ENCODE data around the gene TMPRSS6. TPM values are rescaled to one million over a fixed set of nuclear protein-coding genes. Genes with fewer than 3 reads are reported as not detected.

The TMPRSS6 gene
- total RNA-seq, 2 donors from 2014 or later: 0.33 to 0.52 TPM

DNA sequence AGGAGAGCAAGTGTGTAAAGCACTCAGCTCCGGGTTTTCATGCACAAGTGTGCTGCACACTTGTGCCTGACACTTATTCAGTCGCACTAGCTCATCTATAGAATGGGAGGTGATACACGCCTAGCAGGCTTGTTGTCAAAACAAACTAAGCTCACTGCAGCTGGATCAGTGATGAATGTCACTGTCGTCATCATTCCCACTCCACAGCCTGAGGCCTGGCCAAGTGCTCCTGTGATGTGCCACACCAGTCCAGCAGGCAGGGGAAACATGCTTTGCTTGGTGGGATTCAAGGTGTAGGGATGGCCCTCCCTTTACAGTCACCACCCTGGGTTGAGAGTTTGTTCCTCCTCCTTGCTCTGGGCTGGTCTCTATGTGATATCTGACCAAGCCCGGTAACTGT is 83.2 kb downstream of the TMPRSS6 start:
- intact Hi-C loops (cut with DNase I): no loop called here
- H3K27ac ChIP-seq: no peak overlapping the region
- no peak for DNase-seq
- 90 to 96% methylated on average over 5 of the region's 5 CpGs for WGBS, 2 donors
- no peaks in the 10 kb centered on the region for H3K9me3 ChIP-seq
- peaks cover 0 to 13% of the 10 kb centered on the region in 2 donors for H3K36me3 ChIP-seq (replicated peaks in 1 of 2; ENCODE audit: insufficient read depth in 1 of 2, low read depth in 2 of 2)
- H3K27me3 ChIP-seq: no peaks in the 10 kb centered on the region
- H3K4me3 ChIP-seq: no peak overlapping the region
- ATAC-seq: no peak
- no peak for TF ChIP-seq POLR2A (IDR thresholded peaks at IDR 0.05)
- TF ChIP-seq, protein P1, sequence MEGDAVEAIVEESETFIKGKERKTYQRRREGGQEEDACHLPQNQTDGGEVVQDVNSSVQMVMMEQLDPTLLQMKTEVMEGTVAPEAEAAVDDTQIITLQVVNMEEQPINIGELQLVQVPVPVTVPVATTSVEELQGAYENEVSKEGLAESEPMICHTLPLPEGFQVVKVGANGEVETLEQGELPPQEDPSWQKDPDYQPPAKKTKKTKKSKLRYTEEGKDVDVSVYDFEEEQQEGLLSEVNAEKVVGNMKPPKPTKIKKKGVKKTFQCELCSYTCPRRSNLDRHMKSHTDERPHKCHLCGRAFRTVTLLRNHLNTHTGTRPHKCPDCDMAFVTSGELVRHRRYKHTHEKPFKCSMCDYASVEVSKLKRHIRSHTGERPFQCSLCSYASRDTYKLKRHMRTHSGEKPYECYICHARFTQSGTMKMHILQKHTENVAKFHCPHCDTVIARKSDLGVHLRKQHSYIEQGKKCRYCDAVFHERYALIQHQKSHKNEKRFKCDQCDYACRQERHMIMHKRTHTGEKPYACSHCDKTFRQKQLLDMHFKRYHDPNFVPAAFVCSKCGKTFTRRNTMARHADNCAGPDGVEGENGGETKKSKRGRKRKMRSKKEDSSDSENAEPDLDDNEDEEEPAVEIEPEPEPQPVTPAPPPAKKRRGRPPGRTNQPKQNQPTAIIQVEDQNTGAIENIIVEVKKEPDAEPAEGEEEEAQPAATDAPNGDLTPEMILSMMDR (IDR thresholded peaks at IDR 0.05): no peak
- peaks cover 52% of the 10 kb centered on the region for H3K4me1 ChIP-seq

DNA sequence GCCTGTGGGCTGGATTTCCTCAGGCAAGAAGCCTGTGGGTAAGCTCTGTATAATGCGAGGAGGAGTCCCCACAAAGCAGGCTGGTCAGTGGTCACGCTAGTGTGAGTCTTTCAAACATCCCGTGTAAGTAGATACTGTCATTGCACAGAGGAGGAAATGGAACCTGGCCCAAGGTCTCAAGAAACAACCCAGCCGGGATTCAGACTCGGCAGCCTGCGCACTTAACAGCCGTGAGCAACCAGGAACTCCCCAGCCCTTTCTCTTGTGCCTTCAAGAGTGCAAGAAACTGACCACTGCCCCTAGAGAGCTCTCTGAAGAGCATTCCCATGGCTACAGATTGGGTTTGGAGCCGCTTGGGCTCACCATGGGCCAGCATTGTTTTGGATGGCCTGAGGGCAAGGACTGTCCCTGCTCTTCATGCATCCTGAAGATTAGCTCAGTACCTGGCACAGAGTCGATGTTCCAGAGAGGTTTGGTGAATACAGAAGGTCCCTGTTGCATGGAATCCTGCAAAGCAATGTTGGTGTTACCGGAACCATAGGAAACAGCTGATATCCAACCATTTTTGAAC is 83.9 kb downstream of the TMPRSS6 start:
- DNase-seq: no peak
- Histone ChIP-seq H3K4me1 (peaks cover 53% of the 10 kb centered on the region), H3K4me3 (no peak overlapping the region), H3K9me3 (no peaks in the 10 kb centered on the region), H3K27ac (no peak overlapping the region), H3K27me3 (no peaks in the 10 kb centered on the region), H3K36me3 (replicated peaks in 1 of 2; ENCODE audit: insufficient read depth in 1 of 2, low read depth in 2 of 2) (peaks cover 0 to 13% of the 10 kb centered on the region in 2 donors)
- TF ChIP-seq, protein P1 (IDR thresholded peaks at IDR 0.05): no peak
- 68 to 71% methylated on average over 9 to 10 of the region's 10 CpGs for WGBS, 2 donors
- intact Hi-C loops (cut with DNase I): no loop called here
- no peak for ATAC-seq

DNA sequence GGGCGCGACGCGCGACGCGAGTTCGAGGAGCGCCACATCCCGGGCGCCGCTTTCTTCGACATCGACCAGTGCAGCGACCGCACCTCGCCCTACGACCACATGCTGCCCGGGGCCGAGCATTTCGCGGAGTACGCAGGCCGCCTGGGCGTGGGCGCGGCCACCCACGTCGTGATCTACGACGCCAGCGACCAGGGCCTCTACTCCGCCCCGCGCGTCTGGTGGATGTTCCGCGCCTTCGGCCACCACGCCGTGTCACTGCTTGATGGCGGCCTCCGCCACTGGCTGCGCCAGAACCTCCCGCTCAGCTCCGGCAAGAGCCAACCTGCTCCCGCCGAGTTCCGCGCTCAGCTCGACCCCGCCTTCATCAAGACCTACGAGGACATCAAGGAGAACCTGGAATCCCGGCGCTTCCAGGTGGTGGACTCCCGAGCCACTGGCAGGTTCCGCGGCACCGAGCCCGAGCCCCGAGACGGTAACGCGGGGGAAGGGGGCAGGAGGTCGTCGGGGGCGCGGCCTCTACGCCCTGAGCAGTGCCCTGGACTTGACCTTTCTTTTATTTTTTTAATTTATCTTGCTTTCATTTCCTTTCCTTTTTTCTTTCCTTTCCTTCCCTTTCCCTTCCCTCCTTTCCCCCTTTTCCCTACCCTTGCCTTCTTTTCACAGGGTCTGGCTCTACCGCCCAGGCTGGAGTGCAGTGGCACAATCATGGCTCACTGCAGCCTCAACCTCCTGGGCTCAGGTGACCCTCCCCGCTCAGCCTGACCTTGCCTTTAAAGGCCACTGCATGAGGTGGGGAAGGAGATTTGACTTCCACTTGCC is 85.0 kb downstream of the TMPRSS6 start:
- ATAC-seq (no peak), DNase-seq (no peak)
- H3K27me3 ChIP-seq: no peaks in the 10 kb centered on the region
- intact Hi-C loops (cut with DNase I): no loop called here
- H3K36me3 ChIP-seq (replicated peaks in 1 of 2; ENCODE audit: insufficient read depth in 1 of 2, low read depth in 2 of 2): peaks cover 0 to 13% of the 10 kb centered on the region in 2 donors
- 91 to 92% methylated on average over 53 to 61 of the region's 71 CpGs for WGBS, 2 donors
- H3K27ac ChIP-seq: no peak overlapping the region
- no peak for TF ChIP-seq POLR2A (IDR thresholded peaks at IDR 0.05)
- TF ChIP-seq, protein P1 (IDR thresholded peaks at IDR 0.05): no peak
- H3K4me3 ChIP-seq: no peak overlapping the region
- H3K9me3 ChIP-seq: no peaks in the 10 kb centered on the region
- peaks cover 58% of the 10 kb centered on the region for H3K4me1 ChIP-seq

DNA sequence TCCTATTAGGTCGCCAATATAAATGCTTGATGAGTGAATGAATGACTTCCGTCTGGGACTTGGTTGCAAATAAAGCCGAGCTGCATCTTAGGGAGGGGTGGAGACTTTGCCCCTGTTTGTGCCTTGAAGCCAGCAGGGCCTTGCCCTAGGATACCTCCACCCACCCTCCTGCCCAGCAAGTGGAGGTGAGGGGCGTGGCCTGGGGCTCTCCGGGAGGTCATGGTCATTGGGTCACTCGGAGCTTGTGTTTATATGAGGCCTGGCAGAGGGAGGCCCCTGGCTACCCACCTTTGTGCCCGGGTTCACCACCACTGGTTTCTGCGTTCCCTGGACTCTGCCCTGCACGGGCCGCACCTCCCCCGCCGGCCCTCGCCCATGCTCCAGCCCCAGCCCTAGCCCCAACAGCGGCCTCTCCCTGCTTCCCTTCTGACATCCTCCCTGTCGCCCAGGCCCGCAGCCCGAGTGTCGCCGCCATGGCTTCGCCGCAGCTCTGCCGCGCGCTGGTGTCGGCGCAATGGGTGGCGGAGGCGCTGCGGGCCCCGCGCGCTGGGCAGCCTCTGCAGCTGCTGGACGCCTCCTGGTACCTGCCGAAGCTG is 85.7 kb downstream of the TMPRSS6 start:
- Histone ChIP-seq H3K4me3 (no peak overlapping the region), H3K27me3 (no peaks in the 10 kb centered on the region), H3K27ac (no peak overlapping the region), H3K36me3 (replicated peaks in 1 of 2; ENCODE audit: insufficient read depth in 1 of 2, low read depth in 2 of 2) (peaks cover 0 to 7% of the 10 kb centered on the region in 2 donors), H3K4me1 (peaks cover 58% of the 10 kb centered on the region), H3K9me3 (no peaks in the 10 kb centered on the region)
- TF ChIP-seq, protein P1 (IDR thresholded peaks at IDR 0.05): no peak
- TF ChIP-seq POLR2A (IDR thresholded peaks at IDR 0.05): no peak
- no peak for DNase-seq
- ATAC-seq: no peak
- 93 to 94% methylated on average over 21 to 33 of the region's 34 CpGs for WGBS, 2 donors
- intact Hi-C loops (cut with DNase I): no loop called here
